ENCODE data around the gene FTO.
A peak's percentile ranks its signal among the peaks of the same experiment; 100 is the strongest.

FTO gene

DNA sequence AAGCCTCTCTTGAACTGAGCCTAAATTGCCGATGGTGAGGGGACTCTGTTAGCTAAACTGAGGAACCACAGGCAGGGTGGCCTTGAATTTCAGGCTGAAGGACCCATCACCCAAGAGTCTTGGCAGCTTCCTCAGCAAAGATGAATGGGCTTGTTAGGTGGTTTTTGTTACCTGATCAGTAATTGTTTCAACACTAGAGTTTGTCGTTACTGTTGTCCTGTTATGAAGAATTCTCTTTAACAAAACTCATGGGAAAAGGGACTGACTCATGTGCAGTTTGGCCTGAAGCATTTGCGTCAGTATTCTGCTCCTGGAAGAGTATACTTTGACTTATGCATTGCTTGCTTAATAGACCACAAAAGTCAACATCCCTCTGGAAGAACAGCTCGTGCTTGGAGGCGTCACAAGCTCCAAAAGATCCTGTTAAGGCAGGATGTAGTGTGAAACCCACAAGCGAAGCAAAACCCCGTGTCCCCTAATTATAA lies 376.6 kb downstream of the FTO start:
- DNase-seq (ENCODE audit: low spot score) = peak; percentile 77
- TF ChIP-seq, protein P1, sequence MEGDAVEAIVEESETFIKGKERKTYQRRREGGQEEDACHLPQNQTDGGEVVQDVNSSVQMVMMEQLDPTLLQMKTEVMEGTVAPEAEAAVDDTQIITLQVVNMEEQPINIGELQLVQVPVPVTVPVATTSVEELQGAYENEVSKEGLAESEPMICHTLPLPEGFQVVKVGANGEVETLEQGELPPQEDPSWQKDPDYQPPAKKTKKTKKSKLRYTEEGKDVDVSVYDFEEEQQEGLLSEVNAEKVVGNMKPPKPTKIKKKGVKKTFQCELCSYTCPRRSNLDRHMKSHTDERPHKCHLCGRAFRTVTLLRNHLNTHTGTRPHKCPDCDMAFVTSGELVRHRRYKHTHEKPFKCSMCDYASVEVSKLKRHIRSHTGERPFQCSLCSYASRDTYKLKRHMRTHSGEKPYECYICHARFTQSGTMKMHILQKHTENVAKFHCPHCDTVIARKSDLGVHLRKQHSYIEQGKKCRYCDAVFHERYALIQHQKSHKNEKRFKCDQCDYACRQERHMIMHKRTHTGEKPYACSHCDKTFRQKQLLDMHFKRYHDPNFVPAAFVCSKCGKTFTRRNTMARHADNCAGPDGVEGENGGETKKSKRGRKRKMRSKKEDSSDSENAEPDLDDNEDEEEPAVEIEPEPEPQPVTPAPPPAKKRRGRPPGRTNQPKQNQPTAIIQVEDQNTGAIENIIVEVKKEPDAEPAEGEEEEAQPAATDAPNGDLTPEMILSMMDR (conservative IDR thresholded peaks at IDR 0.05; ENCODE audit: low read depth) = no peak
- no peak overlapping the region for H3K27ac ChIP-seq
- ChIA-PET POLR2A (ENCODE audit: low non-redundant PET) (interaction anchor here (0.7 kb wide), 2 partner anchors 158 to 412 kb away, joined by 3 read pairs; no protein-coding TSS in a partner anchor), CTCF (interaction anchor here (0.6 kb wide), 1 partner anchor 29 kb away, joined by 3 read pairs; no protein-coding TSS in a partner anchor)

GRCh38 chr16:54086791-54087190 lies 382.8 kb downstream of the FTO start:
- TF ChIP-seq, protein P1 (conservative IDR thresholded peaks at IDR 0.05; ENCODE audit: low read depth) = no peak
- no peak for DNase-seq (ENCODE audit: low spot score)
- ChIA-PET CTCF (no interaction called here), POLR2A (ENCODE audit: low non-redundant PET) (no interaction called here)
- no peak overlapping the region for H3K27ac ChIP-seq

DNA sequence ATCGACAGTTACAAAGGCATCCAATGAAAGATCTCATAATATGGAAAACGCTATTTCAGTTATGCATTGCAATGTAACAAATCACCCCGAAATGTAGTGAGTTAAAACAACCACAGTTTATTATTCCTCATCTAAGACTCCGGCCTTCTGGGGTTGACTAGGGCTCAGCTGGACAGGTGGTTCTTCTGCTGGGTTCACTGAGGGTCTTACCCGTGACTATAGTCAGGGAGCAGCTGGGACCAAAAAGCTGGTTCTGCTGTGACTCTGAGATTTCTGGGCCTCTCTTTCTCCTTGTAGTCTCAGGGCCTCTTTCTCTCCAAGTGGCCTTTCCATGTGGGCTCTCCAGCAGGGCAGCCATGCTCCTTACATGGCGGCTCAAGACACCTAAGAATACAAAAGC lies 386.6 kb downstream of the FTO start:
- TF ChIP-seq, protein P1 (conservative IDR thresholded peaks at IDR 0.05; ENCODE audit: low read depth) = no peak
- no peak overlapping the region for H3K27ac ChIP-seq
- CTCF ChIA-PET = no interaction called here
- no peak for DNase-seq (ENCODE audit: low spot score)
- POLR2A ChIA-PET (ENCODE audit: low non-redundant PET) = no interaction called here

GRCh38 chr16:54093281-54093680 lies 389.3 kb downstream of the FTO start:
- no peak for DNase-seq (ENCODE audit: low spot score)
- no peak overlapping the region for H3K27ac ChIP-seq
- POLR2A ChIA-PET (ENCODE audit: low non-redundant PET) = no interaction called here
- TF ChIP-seq, protein P1 (conservative IDR thresholded peaks at IDR 0.05; ENCODE audit: low read depth) = no peak
- CTCF ChIA-PET = interaction anchor here (0.6 kb wide), 1 partner anchor 544 kb away, joined by 3 read pairs; no protein-coding TSS in a partner anchor

DNA sequence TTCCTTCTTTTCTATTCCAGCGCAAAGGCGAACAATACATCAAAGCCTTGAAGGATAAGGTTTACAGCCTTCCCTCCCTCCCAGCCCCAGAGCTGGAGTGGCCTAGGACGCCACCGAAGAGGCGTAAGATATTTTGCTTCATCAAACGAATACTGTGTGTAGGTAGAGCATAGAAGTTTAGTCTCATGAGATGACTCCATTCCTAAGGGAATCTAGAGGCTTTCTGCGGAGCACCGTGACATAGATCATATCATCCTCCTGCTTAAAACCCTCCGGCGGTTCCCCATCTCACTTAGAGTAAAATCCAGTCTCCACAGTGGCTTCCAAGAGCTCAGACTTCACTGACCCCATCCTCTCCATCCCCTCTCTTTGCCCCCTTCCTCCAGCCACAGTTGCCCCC lies 390.7 kb downstream of the FTO start:
- TF ChIP-seq, protein P1 (conservative IDR thresholded peaks at IDR 0.05; ENCODE audit: low read depth) = no peak
- no peak for DNase-seq (ENCODE audit: low spot score)
- CTCF ChIA-PET = no interaction called here
- POLR2A ChIA-PET (ENCODE audit: low non-redundant PET) = no interaction called here
- H3K27ac ChIP-seq = no peak overlapping the region

GRCh38 chr16:54096607-54097006 lies 392.7 kb downstream of the FTO start:
- ChIA-PET CTCF (interaction anchor here (0.6 kb wide), 1 partner anchor 24 kb away, joined by 5 read pairs; no protein-coding TSS in a partner anchor), POLR2A (ENCODE audit: low non-redundant PET) (no interaction called here)
- no peak overlapping the region for H3K27ac ChIP-seq
- no peak for DNase-seq (ENCODE audit: low spot score)
- TF ChIP-seq, protein P1 (conservative IDR thresholded peaks at IDR 0.05; ENCODE audit: low read depth) = no peak

Measured in RWPE1 (cell line).